ENCODE measurements around the gene ALS2.

The ALS2 gene

GRCh38 chr2:201661366-201661765 is 119.4 kb downstream of the ALS2 start:
- no peak overlapping the region for H2AK5ac ChIP-seq (ENCODE audit: low read length, severe bottlenecking)
- no peak overlapping the region for H3K4ac ChIP-seq (ENCODE audit: low read depth in 1 of 2, low read length in 2 of 2)
- H3K14ac ChIP-seq (ENCODE audit: low read length in 2 of 2), result no peak overlapping the region
- H2BK12ac ChIP-seq (ENCODE audit: low read length in 2 of 2), result no peak overlapping the region
- no peak overlapping the region for H3K4me2 ChIP-seq (ENCODE audit: low read length, poor library complexity, severe bottlenecking)
- H3K27ac ChIP-seq (ENCODE audit: low read length, poor library complexity, severe bottlenecking), result no peak overlapping the region
- no peak overlapping the region for H3K4me3 ChIP-seq (ENCODE audit: insufficient read depth in 1 of 2, low read depth in 1 of 2, low read length in 2 of 2)
- H3K9me3 ChIP-seq (ENCODE audit: control insufficient read depth, low read length), result no peaks in the 10 kb centered on the region
- no peaks in the 10 kb centered on the region for H3K79me1 ChIP-seq (replicated peaks; ENCODE audit: low read length, poor library complexity, severe bottlenecking)
- WGBS, result 73% methylated on average over 4 of the region's 5 CpGs
- H4K8ac ChIP-seq (ENCODE audit: low read length), result no peak overlapping the region
- no peak overlapping the region for H2BK120ac ChIP-seq (ENCODE audit: low read depth, low read length)
- no peak overlapping the region for H3K9ac ChIP-seq (ENCODE audit: low read length)
- H4K91ac ChIP-seq (ENCODE audit: low read length), result no peak overlapping the region
- no peak overlapping the region for H2AFZ ChIP-seq (ENCODE audit: low read depth, low read length)
- no peak overlapping the region for H2BK5ac ChIP-seq (ENCODE audit: low read depth, low read length, poor library complexity, severe bottlenecking)
- H2BK15ac ChIP-seq (ENCODE audit: low read depth, poor library complexity, severe bottlenecking), result no peak overlapping the region
- no peak overlapping the region for H3K23ac ChIP-seq (ENCODE audit: low read length in 2 of 2)
- peaks cover 4% of the 10 kb centered on the region for H3K4me1 ChIP-seq (ENCODE audit: control insufficient read depth, insufficient read depth, low read depth, low read length)
- no peak overlapping the region for H3K18ac ChIP-seq (ENCODE audit: low read depth in 1 of 2, low read length in 2 of 2)
- no peaks in the 10 kb centered on the region for H3K27me3 ChIP-seq (ENCODE audit: control insufficient read depth in 1 of 2, insufficient read depth in 1 of 2, low read length in 2 of 2)
- no peak for DNase-seq
- H3K36me3 ChIP-seq (ENCODE audit: control insufficient read depth in 1 of 2, insufficient read depth in 2 of 2, low read depth in 1 of 2, low read length in 2 of 2), result no peaks in the 10 kb centered on the region

- Histone ChIP-seq H3K23ac (ENCODE audit: low read length in 2 of 2) (no peak overlapping the region), H3K4me1 (ENCODE audit: control insufficient read depth, insufficient read depth, low read depth, low read length) (peaks cover 8% of the 10 kb centered on the region), H3K36me3 (ENCODE audit: control insufficient read depth in 1 of 2, insufficient read depth in 2 of 2, low read depth in 1 of 2, low read length in 2 of 2) (no peaks in the 10 kb centered on the region), H3K4ac (ENCODE audit: low read depth in 1 of 2, low read length in 2 of 2) (no peak overlapping the region), H2BK15ac (ENCODE audit: low read depth, poor library complexity, severe bottlenecking) (no peak overlapping the region), H3K27me3 (ENCODE audit: control insufficient read depth in 1 of 2, insufficient read depth in 1 of 2, low read length in 2 of 2) (no peaks in the 10 kb centered on the region), H2BK120ac (ENCODE audit: low read depth, low read length) (no peak overlapping the region), H2AFZ (ENCODE audit: low read depth, low read length) (no peak overlapping the region), H3K4me3 (ENCODE audit: insufficient read depth in 1 of 2, low read depth in 1 of 2, low read length in 2 of 2) (no peak overlapping the region), H4K8ac (ENCODE audit: low read length) (no peak overlapping the region), H2BK5ac (ENCODE audit: low read depth, low read length, poor library complexity, severe bottlenecking) (no peak overlapping the region), H3K14ac (ENCODE audit: low read length in 2 of 2) (no peak overlapping the region), H3K79me1 (replicated peaks; ENCODE audit: low read length, poor library complexity, severe bottlenecking) (no peaks in the 10 kb centered on the region), H3K18ac (ENCODE audit: low read depth in 1 of 2, low read length in 2 of 2) (no peak overlapping the region), H3K9ac (ENCODE audit: low read length) (no peak overlapping the region), H3K9me3 (ENCODE audit: control insufficient read depth, low read length) (no peaks in the 10 kb centered on the region), H4K91ac (ENCODE audit: low read length) (no peak overlapping the region), H2AK5ac (ENCODE audit: low read length, severe bottlenecking) (no peak overlapping the region), H2BK12ac (ENCODE audit: low read length in 2 of 2) (no peak overlapping the region), H3K27ac (ENCODE audit: low read length, poor library complexity, severe bottlenecking) (no peak overlapping the region), H3K4me2 (ENCODE audit: low read length, poor library complexity, severe bottlenecking) (no peak overlapping the region)
- DNase-seq, result no peak
- WGBS, result 87% methylated on average over 3 of the region's 5 CpGs
These were observed 120.3 kb downstream of the ALS2 start for GRCh38 chr2:201660293-201660895.

- H4K8ac ChIP-seq (ENCODE audit: low read length), result no peak overlapping the region
- H3K14ac ChIP-seq (ENCODE audit: low read length in 2 of 2), result no peak overlapping the region
- no peaks in the 10 kb centered on the region for H3K79me1 ChIP-seq (replicated peaks; ENCODE audit: low read length, poor library complexity, severe bottlenecking)
- H3K27ac ChIP-seq (ENCODE audit: low read length, poor library complexity, severe bottlenecking), result no peak overlapping the region
- no peak overlapping the region for H2BK15ac ChIP-seq (ENCODE audit: low read depth, poor library complexity, severe bottlenecking)
- H3K27me3 ChIP-seq (ENCODE audit: control insufficient read depth in 1 of 2, insufficient read depth in 1 of 2, low read length in 2 of 2), result no peaks in the 10 kb centered on the region
- 87% methylated on average over 5 of the region's 5 CpGs for WGBS
- no peak overlapping the region for H3K4ac ChIP-seq (ENCODE audit: low read depth in 1 of 2, low read length in 2 of 2)
- no peak for DNase-seq
- H3K18ac ChIP-seq (ENCODE audit: low read depth in 1 of 2, low read length in 2 of 2), result peak overlapping the region in 1 of 2 experiments; percentile 44
- H2BK120ac ChIP-seq (ENCODE audit: low read depth, low read length), result no peak overlapping the region
- no peak overlapping the region for H4K91ac ChIP-seq (ENCODE audit: low read length)
- no peak overlapping the region for H3K4me2 ChIP-seq (ENCODE audit: low read length, poor library complexity, severe bottlenecking)
- no peak overlapping the region for H3K4me3 ChIP-seq (ENCODE audit: insufficient read depth in 1 of 2, low read depth in 1 of 2, low read length in 2 of 2)
- no peak overlapping the region for H3K23ac ChIP-seq (ENCODE audit: low read length in 2 of 2)
- H2BK12ac ChIP-seq (ENCODE audit: low read length in 2 of 2), result no peak overlapping the region
- H3K9ac ChIP-seq (ENCODE audit: low read length), result no peak overlapping the region
- H2BK5ac ChIP-seq (ENCODE audit: low read depth, low read length, poor library complexity, severe bottlenecking), result no peak overlapping the region
- H2AFZ ChIP-seq (ENCODE audit: low read depth, low read length), result no peak overlapping the region
- no peaks in the 10 kb centered on the region for H3K9me3 ChIP-seq (ENCODE audit: control insufficient read depth, low read length)
- H3K36me3 ChIP-seq (ENCODE audit: control insufficient read depth in 1 of 2, insufficient read depth in 2 of 2, low read depth in 1 of 2, low read length in 2 of 2), result no peaks in the 10 kb centered on the region
- peaks cover 13% of the 10 kb centered on the region for H3K4me1 ChIP-seq (ENCODE audit: control insufficient read depth, insufficient read depth, low read depth, low read length)
- H2AK5ac ChIP-seq (ENCODE audit: low read length, severe bottlenecking), result no peak overlapping the region
These were observed 124.0 kb downstream of the ALS2 start for GRCh38 chr2:201656740-201657139.

GRCh38 chr2:201656102-201656501 is 124.6 kb downstream of the ALS2 start:
- H3K23ac ChIP-seq (ENCODE audit: low read length in 2 of 2), result no peak overlapping the region
- H4K91ac ChIP-seq (ENCODE audit: low read length), result no peak overlapping the region
- no peak overlapping the region for H3K14ac ChIP-seq (ENCODE audit: low read length in 2 of 2)
- no peaks in the 10 kb centered on the region for H3K27me3 ChIP-seq (ENCODE audit: control insufficient read depth in 1 of 2, insufficient read depth in 1 of 2, low read length in 2 of 2)
- peak overlapping the region; percentile 21 for H4K8ac ChIP-seq (ENCODE audit: low read length)
- peak overlapping the region in 1 of 2 experiments; percentile 5 for H3K4ac ChIP-seq (ENCODE audit: low read depth in 1 of 2, low read length in 2 of 2)
- H3K4me1 ChIP-seq (ENCODE audit: control insufficient read depth, insufficient read depth, low read depth, low read length), result peaks cover 13% of the 10 kb centered on the region
- 96% methylated on average over 11 of the region's 11 CpGs for WGBS
- no peaks in the 10 kb centered on the region for H3K79me1 ChIP-seq (replicated peaks; ENCODE audit: low read length, poor library complexity, severe bottlenecking)
- no peak overlapping the region for H3K9ac ChIP-seq (ENCODE audit: low read length)
- H2BK12ac ChIP-seq (ENCODE audit: low read length in 2 of 2), result no peak overlapping the region
- no peak overlapping the region for H3K4me2 ChIP-seq (ENCODE audit: low read length, poor library complexity, severe bottlenecking)
- no peak overlapping the region for H2BK15ac ChIP-seq (ENCODE audit: low read depth, poor library complexity, severe bottlenecking)
- H2BK5ac ChIP-seq (ENCODE audit: low read depth, low read length, poor library complexity, severe bottlenecking), result no peak overlapping the region
- H3K18ac ChIP-seq (ENCODE audit: low read depth in 1 of 2, low read length in 2 of 2), result no peak overlapping the region
- H3K36me3 ChIP-seq (ENCODE audit: control insufficient read depth in 1 of 2, insufficient read depth in 2 of 2, low read depth in 1 of 2, low read length in 2 of 2), result no peaks in the 10 kb centered on the region
- no peaks in the 10 kb centered on the region for H3K9me3 ChIP-seq (ENCODE audit: control insufficient read depth, low read length)
- H2BK120ac ChIP-seq (ENCODE audit: low read depth, low read length), result no peak overlapping the region
- H2AFZ ChIP-seq (ENCODE audit: low read depth, low read length), result no peak overlapping the region
- no peak overlapping the region for H3K4me3 ChIP-seq (ENCODE audit: insufficient read depth in 1 of 2, low read depth in 1 of 2, low read length in 2 of 2)
- H2AK5ac ChIP-seq (ENCODE audit: low read length, severe bottlenecking), result peak overlapping the region; percentile 8
- no peak for DNase-seq
- peak overlapping the region; percentile 46 for H3K27ac ChIP-seq (ENCODE audit: low read length, poor library complexity, severe bottlenecking)

All from mesenchymal stem cell (in vitro differentiated cells and primary cell).